ENCODE results near the gene UBE2L3.
"Not testable (repeated sequence)": the region's sequence is repeated elsewhere in the genome, so short reads cannot be mapped to it uniquely, and the experiment has no call there.

UBE2L3 gene

GRCh38 chr22:21573750-21574494 lies 6.4 kb downstream of the UBE2L3 start:
- TF ChIP-seq ZFX (IDR thresholded peaks at IDR 0.05; ENCODE audit: borderline replicate concordance), result no peak
- TF ChIP-seq, protein P1, sequence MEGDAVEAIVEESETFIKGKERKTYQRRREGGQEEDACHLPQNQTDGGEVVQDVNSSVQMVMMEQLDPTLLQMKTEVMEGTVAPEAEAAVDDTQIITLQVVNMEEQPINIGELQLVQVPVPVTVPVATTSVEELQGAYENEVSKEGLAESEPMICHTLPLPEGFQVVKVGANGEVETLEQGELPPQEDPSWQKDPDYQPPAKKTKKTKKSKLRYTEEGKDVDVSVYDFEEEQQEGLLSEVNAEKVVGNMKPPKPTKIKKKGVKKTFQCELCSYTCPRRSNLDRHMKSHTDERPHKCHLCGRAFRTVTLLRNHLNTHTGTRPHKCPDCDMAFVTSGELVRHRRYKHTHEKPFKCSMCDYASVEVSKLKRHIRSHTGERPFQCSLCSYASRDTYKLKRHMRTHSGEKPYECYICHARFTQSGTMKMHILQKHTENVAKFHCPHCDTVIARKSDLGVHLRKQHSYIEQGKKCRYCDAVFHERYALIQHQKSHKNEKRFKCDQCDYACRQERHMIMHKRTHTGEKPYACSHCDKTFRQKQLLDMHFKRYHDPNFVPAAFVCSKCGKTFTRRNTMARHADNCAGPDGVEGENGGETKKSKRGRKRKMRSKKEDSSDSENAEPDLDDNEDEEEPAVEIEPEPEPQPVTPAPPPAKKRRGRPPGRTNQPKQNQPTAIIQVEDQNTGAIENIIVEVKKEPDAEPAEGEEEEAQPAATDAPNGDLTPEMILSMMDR (IDR thresholded peaks at IDR 0.05), result no peak
- H3K27ac ChIP-seq, result no peak overlapping the region

DNA sequence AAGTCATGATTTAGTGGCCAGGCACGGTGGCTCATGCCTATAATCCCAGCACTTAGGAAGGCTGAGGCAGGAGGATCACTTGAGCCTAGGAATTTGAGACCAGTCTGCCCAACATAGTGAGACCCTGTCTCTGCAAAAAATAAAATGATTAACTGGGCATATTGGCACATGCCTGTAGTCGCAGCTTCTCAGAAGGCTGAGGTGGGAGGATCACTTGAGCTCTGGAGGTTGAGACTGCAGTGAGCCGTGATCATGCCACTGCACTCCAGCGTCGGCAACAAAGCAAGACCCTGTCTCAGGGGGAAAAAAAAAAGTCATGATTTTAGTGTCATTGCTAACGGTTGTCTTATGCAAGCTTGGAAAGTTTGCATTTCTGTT lies 11.9 kb downstream of the UBE2L3 start:
- TF ChIP-seq, protein P1 (IDR thresholded peaks at IDR 0.05), result no peak
- no peak for TF ChIP-seq ZFX (IDR thresholded peaks at IDR 0.05; ENCODE audit: borderline replicate concordance)
- 0 out of 2 replicates have a peak overlapping the region, but pooled peaks have one; percentile 15 for H3K27ac ChIP-seq

GRCh38 chr22:21580623-21581007 lies 13.1 kb downstream of the UBE2L3 start:
- H3K27ac ChIP-seq, result not testable (repeated sequence)

- not testable (repeated sequence) for H3K27ac ChIP-seq
Observed at GRCh38 chr22:21581009-21581713, 13.6 kb downstream of the UBE2L3 start.

DNA sequence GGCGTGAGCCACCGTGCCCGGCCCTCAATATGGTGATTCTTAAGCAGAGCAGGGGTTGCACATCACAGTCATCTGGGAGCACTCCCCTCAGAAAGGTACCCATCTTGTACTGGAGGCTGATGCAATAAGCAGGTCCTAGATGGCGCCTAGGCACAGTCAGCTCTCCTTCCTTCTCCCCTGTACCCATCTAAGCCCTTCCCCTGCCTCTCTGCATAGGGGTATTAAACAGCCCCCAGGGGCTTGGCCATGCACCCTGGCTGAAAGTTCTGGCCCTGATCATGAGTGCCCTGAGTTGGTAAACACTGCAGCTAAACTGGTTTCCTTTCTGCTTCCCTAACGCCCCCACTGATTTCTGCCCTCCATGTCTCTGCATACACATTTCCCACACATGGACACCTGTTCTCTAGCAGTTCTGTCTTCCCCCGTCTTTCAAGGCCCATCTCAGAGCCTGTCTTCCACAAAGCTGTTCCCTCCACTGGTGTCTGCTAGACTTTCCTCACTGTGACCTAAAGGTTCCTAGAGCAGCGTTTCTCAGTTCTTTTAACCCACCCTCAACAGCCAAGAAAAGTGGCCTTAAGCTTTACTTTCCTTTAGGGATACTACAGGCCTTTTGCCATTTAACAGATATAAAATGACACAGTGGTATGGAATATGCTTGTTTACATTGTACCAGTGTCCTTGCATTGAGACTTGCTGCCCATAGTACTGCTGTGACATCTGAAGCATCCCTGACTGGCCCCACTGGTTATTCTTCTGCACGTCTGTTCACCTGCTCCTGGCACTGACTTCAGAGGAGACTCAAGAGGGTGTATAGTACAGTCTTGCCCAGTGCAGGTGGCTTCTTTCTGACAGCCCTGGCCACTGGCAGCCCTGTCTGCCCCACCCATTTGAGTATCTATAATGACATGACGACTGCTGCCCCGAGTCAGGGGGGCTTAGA lies 15.6 kb downstream of the UBE2L3 start:
- 0 out of 2 replicates have a peak overlapping the region, but pooled peaks have one; percentile 4 for H3K27ac ChIP-seq
- TF ChIP-seq ZFX (IDR thresholded peaks at IDR 0.05; ENCODE audit: borderline replicate concordance), result no peak
- TF ChIP-seq, protein P1 (IDR thresholded peaks at IDR 0.05), result no peak

DNA sequence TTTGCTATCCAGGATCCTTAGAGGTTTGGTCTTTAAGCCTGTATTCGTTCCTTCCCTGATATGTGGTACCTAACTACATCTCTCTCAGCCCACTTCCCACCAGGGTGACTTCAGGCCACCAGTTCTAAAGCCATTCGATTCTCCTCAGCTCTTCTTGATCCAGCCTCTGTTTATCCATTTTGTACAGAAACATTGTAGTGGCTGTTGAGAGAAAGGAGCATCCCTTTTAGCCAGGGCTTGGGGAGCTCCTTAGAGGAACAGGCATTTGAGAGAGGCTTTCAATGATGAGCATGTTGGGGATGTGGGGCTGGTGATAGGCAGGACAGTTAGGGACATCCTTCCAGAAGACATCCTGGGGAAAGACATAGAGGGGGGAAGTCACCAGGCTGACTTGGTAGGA lies 17.9 kb downstream of the UBE2L3 start:
- no peak for TF ChIP-seq ZFX (IDR thresholded peaks at IDR 0.05; ENCODE audit: borderline replicate concordance)
- TF ChIP-seq, protein P1 (IDR thresholded peaks at IDR 0.05), result no peak
- no peak overlapping the region for H3K27ac ChIP-seq

- no peak for TF ChIP-seq ZFX (IDR thresholded peaks at IDR 0.05; ENCODE audit: borderline replicate concordance)
- TF ChIP-seq, protein P1 (IDR thresholded peaks at IDR 0.05), result no peak
- no peak overlapping the region for H3K27ac ChIP-seq
Observed at GRCh38 chr22:21587803-21588611, 20.5 kb downstream of the UBE2L3 start.

Data from 22Rv1 (cell line).